Measurements from ENCODE around the gene NAV2. TPM values are rescaled to one million over a fixed set of nuclear protein-coding genes. Genes with fewer than 3 reads are reported as not detected.

Gene NAV2
- total and polyA plus RNA-seq, 2 donors (not counting 1 experiment from before 2014, with no cell fraction given) = 8.1 to 14.0 TPM

GRCh38 chr11:19903620-19904069 lies 191.0 kb downstream of the NAV2 start:
- peak; percentile 75 to 84 for DNase-seq (ENCODE audit: low read depth in 2 of 2)
- Histone ChIP-seq H3K4me3 (replicated peaks in 1 of 4; ENCODE audit: control extremely low read depth in 1 of 4, insufficient read depth in 1 of 4, low read depth in 3 of 4, low read length in 4 of 4) (no peak overlapping the region), H3K9me3 (ENCODE audit: control insufficient read depth, insufficient read depth, low read depth, low read length) (no peaks in the 10 kb centered on the region), H3K4me2 (ENCODE audit: extremely low read depth, insufficient read depth, low read length) (no peak overlapping the region), H3K27me3 (ENCODE audit: control insufficient read depth, insufficient read depth, low read length) (no peaks in the 10 kb centered on the region), H3K36me3 (ENCODE audit: control insufficient read depth, insufficient read depth, low read length) (peaks cover 3% of the 10 kb centered on the region), H3K4me1 (ENCODE audit: control insufficient read depth, extremely low read depth, insufficient read depth, low read length) (no peaks in the 10 kb centered on the region), H2AFZ (ENCODE audit: low read length) (no peak overlapping the region), H3K9ac (ENCODE audit: insufficient read depth, low read length) (no peak overlapping the region), H3K27ac (ENCODE audit: insufficient read depth, low read length) (no peak overlapping the region), H4K20me1 (ENCODE audit: control insufficient read depth, extremely low read depth, insufficient read depth, low read length) (no peaks in the 10 kb centered on the region), H3K79me2 (ENCODE audit: control insufficient read depth, insufficient read depth, low read length) (peaks cover 2% of the 10 kb centered on the region)
- TF ChIP-seq CTCF (conservative IDR thresholded peaks at IDR 0.05 in 1 of 2, IDR thresholded peaks at IDR 0.05 in 1 of 2; ENCODE audit: low read depth in 1 of 2, low read length in 2 of 2) (peak; percentile 83), EZH2 (IDR thresholded peaks at IDR 0.05; ENCODE audit: low read length, missing control alignments) (no peak)

- H3K79me2 ChIP-seq (ENCODE audit: control insufficient read depth, insufficient read depth, low read length) = peaks cover under 1% of the 10 kb centered on the region
- no peak overlapping the region for H3K9ac ChIP-seq (ENCODE audit: insufficient read depth, low read length)
- H3K27me3 ChIP-seq (ENCODE audit: control insufficient read depth, insufficient read depth, low read length) = no peaks in the 10 kb centered on the region
- H3K4me3 ChIP-seq (replicated peaks in 1 of 4; ENCODE audit: control extremely low read depth in 1 of 4, insufficient read depth in 1 of 4, low read depth in 3 of 4, low read length in 4 of 4) = no peak overlapping the region
- H3K4me1 ChIP-seq (ENCODE audit: control insufficient read depth, extremely low read depth, insufficient read depth, low read length) = no peaks in the 10 kb centered on the region
- no peaks in the 10 kb centered on the region for H4K20me1 ChIP-seq (ENCODE audit: control insufficient read depth, extremely low read depth, insufficient read depth, low read length)
- H3K27ac ChIP-seq (ENCODE audit: insufficient read depth, low read length) = no peak overlapping the region
- peaks cover 3% of the 10 kb centered on the region for H3K36me3 ChIP-seq (ENCODE audit: control insufficient read depth, insufficient read depth, low read length)
- no peak overlapping the region for H2AFZ ChIP-seq (ENCODE audit: low read length)
- H3K9me3 ChIP-seq (ENCODE audit: control insufficient read depth, insufficient read depth, low read depth, low read length) = no peaks in the 10 kb centered on the region
- H3K4me2 ChIP-seq (ENCODE audit: extremely low read depth, insufficient read depth, low read length) = no peak overlapping the region
- TF ChIP-seq CTCF (conservative IDR thresholded peaks at IDR 0.05 in 1 of 2, IDR thresholded peaks at IDR 0.05 in 1 of 2; ENCODE audit: low read depth in 1 of 2, low read length in 2 of 2) = peak; percentile 52 to 59
- TF ChIP-seq EZH2 (IDR thresholded peaks at IDR 0.05; ENCODE audit: low read length, missing control alignments) = no peak
- peak; percentile 63 to 70 for DNase-seq (ENCODE audit: low read depth in 2 of 2)
Measured at GRCh38 chr11:19905280-19905853, 192.7 kb downstream of the NAV2 start.

- Histone ChIP-seq H4K20me1 (ENCODE audit: control insufficient read depth, extremely low read depth, insufficient read depth, low read length) (no peaks in the 10 kb centered on the region), H3K4me1 (ENCODE audit: control insufficient read depth, extremely low read depth, insufficient read depth, low read length) (peaks cover 4% of the 10 kb centered on the region), H2AFZ (ENCODE audit: low read length) (no peak overlapping the region), H3K4me3 (replicated peaks in 1 of 4; ENCODE audit: control extremely low read depth in 1 of 4, insufficient read depth in 1 of 4, low read depth in 3 of 4, low read length in 4 of 4) (no peak overlapping the region), H3K79me2 (ENCODE audit: control insufficient read depth, insufficient read depth, low read length) (no peaks in the 10 kb centered on the region), H3K27ac (ENCODE audit: insufficient read depth, low read length) (no peak overlapping the region), H3K9me3 (ENCODE audit: control insufficient read depth, insufficient read depth, low read depth, low read length) (no peaks in the 10 kb centered on the region), H3K27me3 (ENCODE audit: control insufficient read depth, insufficient read depth, low read length) (no peaks in the 10 kb centered on the region), H3K4me2 (ENCODE audit: extremely low read depth, insufficient read depth, low read length) (no peak overlapping the region), H3K36me3 (ENCODE audit: control insufficient read depth, insufficient read depth, low read length) (peaks cover 3% of the 10 kb centered on the region), H3K9ac (ENCODE audit: insufficient read depth, low read length) (no peak overlapping the region)
- TF ChIP-seq CTCF (conservative IDR thresholded peaks at IDR 0.05 in 1 of 2, IDR thresholded peaks at IDR 0.05 in 1 of 2; ENCODE audit: low read depth in 1 of 2, low read length in 2 of 2) (no peak), EZH2 (IDR thresholded peaks at IDR 0.05; ENCODE audit: low read length, missing control alignments) (no peak)
- no peak for DNase-seq (ENCODE audit: low read depth in 2 of 2)
Measured at GRCh38 chr11:19906126-19906525, 193.5 kb downstream of the NAV2 start.
